ENCODE results near the gene NEK1. TPM values are rescaled to one million over a fixed set of nuclear protein-coding genes. Genes with fewer than 3 reads are reported as not detected.

NEK1 gene
- polyA plus RNA-seq, 4 donors: 2.7 to 8.1 (median 3.6) TPM

DNA sequence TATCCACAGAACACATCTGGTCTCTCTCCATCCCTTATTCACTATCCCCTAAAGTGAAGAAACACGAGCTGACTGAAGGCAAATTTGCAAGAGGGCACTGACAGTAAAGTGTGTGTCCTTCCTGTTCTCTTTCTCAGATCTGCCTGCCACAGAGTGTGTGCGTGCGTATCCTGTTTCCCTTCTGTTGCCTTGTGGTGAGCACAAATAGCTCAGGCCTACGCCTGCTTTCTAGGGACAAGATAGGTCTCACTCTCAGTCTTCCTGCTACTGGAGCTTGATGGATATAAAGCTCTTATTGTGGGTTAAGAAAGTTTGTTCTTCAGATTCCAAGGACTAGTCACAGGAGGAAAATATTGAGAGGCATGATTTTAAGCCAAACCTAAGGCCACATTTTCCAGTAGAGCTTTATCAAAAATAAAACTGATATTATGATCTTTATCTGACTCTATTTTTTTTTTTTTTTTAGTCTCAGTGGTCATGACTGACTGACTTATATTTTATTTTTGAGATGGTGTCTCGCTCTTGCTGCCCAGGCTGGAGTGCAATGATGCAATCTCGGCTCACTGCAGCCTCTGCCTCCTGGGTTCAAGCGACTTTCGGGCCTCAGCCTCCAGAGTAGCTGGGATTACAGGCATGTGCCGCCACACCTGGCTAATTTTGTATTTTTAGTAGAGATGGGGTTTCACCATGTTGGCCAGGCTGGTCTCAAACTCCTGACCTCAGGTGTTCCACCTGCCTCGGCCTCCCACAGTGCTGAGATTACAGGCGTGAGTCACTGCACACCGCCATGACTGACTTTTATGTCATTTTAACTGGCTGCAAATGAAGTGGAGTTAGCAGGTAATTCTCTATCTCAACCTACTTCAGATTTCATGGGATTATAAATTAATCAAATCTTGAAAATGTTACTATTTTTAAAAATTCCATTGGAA is 201.3 kb downstream of the NEK1 start:
- Histone ChIP-seq H3K4me3 (ENCODE audit: low read depth in 1 of 3, low read length in 3 of 3) (no peak overlapping the region), H3K36me3 (ENCODE audit: control insufficient read depth in 3 of 3, insufficient read depth in 2 of 3, low read depth in 1 of 3, low read length in 3 of 3) (no peaks in the 10 kb centered on the region), H3K27me3 (ENCODE audit: control insufficient read depth in 3 of 3, insufficient read depth in 3 of 3, low read length in 3 of 3) (no peaks in the 10 kb centered on the region), H3K9me3 (ENCODE audit: control insufficient read depth in 2 of 2, insufficient read depth in 1 of 2, low read depth in 1 of 2, low read length in 1 of 2) (no peaks in the 10 kb centered on the region), H3K27ac (ENCODE audit: low read depth in 1 of 3, low read length in 2 of 3) (no peak overlapping the region), H3K4me1 (ENCODE audit: control insufficient read depth in 3 of 3, insufficient read depth in 2 of 3, low read depth in 1 of 3, low read length in 2 of 3) (no peaks in the 10 kb centered on the region)
- WGBS, 3 donors: 78 to 92% (median 90%) methylated on average over 12 of the region's 12 CpGs
- no peak for FAIRE-seq
- peak; percentile 14 to 16 for DNase-seq

DNA sequence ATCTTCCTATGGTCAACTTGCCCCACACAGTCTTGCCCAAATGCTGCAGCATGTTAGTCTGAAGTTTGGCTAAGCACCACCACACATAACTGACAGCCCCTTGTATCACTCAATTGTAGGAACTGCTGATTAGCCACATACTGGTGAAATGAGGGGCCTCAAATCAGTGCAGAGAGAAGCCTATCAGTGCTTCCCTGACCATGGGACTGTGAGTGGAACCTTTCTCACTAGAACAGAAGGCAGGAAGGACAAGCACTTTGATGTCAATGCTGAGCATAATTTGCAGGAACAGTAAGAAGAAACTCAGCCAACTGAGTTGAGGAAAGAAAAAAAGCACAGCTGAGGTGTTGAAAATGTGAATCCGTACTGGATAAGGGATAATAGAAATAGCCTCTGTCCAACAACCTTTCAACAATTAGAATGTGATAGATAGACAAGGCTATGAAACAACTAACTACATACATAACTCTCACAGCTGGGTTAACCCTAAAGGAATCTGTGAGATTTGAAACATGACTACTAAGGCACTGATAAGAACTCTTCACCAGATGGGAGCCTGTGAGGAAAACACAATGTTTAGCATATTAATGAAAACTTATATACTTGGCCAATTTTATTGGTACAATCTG is 205.1 kb downstream of the NEK1 start:
- FAIRE-seq: no peak

DNA sequence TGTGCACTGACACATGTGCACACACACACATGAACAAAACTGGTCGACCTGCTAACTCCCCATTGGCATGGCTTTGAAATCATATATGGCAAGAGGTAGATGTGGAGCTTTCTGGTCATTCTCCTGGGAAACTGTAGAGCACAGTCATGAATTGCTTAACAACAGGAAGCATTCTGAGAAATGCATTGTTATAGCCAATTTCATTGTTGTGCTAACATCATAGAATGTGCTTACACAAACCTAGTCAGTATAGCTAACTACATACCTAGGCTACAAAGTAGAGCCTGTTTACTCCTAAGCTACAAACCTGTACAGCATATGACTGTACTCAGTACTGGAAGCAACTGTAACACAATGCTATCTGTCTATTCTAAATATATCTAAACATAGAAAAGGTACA is 207.4 kb downstream of the NEK1 start:
- H3K27ac ChIP-seq (ENCODE audit: low read depth in 1 of 3, low read length in 2 of 3): no peak overlapping the region
- H3K4me3 ChIP-seq (ENCODE audit: low read depth in 1 of 3, low read length in 3 of 3): no peak overlapping the region
- H3K36me3 ChIP-seq (ENCODE audit: control insufficient read depth in 3 of 3, insufficient read depth in 2 of 3, low read depth in 1 of 3, low read length in 3 of 3): peaks cover 0 to 5% (median 0%) of the 10 kb centered on the region in 3 donors
- no peaks in the 10 kb centered on the region for H3K27me3 ChIP-seq (ENCODE audit: control insufficient read depth in 3 of 3, insufficient read depth in 3 of 3, low read length in 3 of 3)
- DNase-seq (no peak), FAIRE-seq (no peak)
- no peaks in the 10 kb centered on the region for H3K9me3 ChIP-seq (ENCODE audit: control insufficient read depth in 2 of 2, insufficient read depth in 1 of 2, low read depth in 1 of 2, low read length in 1 of 2)
- WGBS, 3 donors: 68 to 74% (median 74%) methylated on average over 1 of the region's 1 CpG
- H3K4me1 ChIP-seq (ENCODE audit: control insufficient read depth in 3 of 3, insufficient read depth in 2 of 3, low read depth in 1 of 3, low read length in 2 of 3): no peaks in the 10 kb centered on the region

More for the DNA sequence above, 205.1 kb downstream of the NEK1 start:
- Histone ChIP-seq H3K9me3 (ENCODE audit: control insufficient read depth in 2 of 2, insufficient read depth in 1 of 2, low read depth in 1 of 2, low read length in 1 of 2) (no peaks in the 10 kb centered on the region), H3K4me1 (ENCODE audit: control insufficient read depth in 3 of 3, insufficient read depth in 2 of 3, low read depth in 1 of 3, low read length in 2 of 3) (no peaks in the 10 kb centered on the region), H3K36me3 (ENCODE audit: control insufficient read depth in 3 of 3, insufficient read depth in 2 of 3, low read depth in 1 of 3, low read length in 3 of 3) (peaks cover 0 to 5% (median 0%) of the 10 kb centered on the region in 3 donors), H3K27me3 (ENCODE audit: control insufficient read depth in 3 of 3, insufficient read depth in 3 of 3, low read length in 3 of 3) (no peaks in the 10 kb centered on the region), H3K4me3 (ENCODE audit: low read depth in 1 of 3, low read length in 3 of 3) (no peak overlapping the region), H3K27ac (ENCODE audit: low read depth in 1 of 3, low read length in 2 of 3) (no peak overlapping the region)
- WGBS, 3 donors: 90 to 96% (median 92%) methylated on average over 1 of the region's 1 CpG
- no peak for DNase-seq

DNA sequence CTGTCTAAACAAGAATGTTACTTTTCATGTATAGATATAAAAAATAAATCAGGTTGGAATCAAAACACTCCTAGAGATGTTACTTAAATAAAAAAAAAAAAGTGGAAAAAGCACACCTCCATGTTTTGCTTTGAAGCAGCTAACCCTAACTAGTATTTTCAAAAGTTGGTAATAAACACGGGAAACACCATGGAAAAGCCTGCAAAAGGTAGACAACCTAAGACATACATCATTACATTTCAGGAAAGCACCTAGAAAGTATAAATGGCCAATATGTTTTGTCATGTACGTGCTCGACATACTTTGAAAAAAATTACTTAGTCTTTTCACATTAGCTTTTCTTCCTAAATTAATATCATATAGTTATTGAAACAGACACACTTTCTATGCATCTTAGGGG is 211.6 kb downstream of the NEK1 start:
- WGBS, 3 donors: 60 to 74% (median 64%) methylated on average over 3 of the region's 3 CpGs
- H3K4me1 ChIP-seq (ENCODE audit: control insufficient read depth in 3 of 3, insufficient read depth in 2 of 3, low read depth in 1 of 3, low read length in 2 of 3): no peaks in the 10 kb centered on the region
- H3K9me3 ChIP-seq (ENCODE audit: control insufficient read depth in 2 of 2, insufficient read depth in 1 of 2, low read depth in 1 of 2, low read length in 1 of 2): no peaks in the 10 kb centered on the region
- no peaks in the 10 kb centered on the region for H3K27me3 ChIP-seq (ENCODE audit: control insufficient read depth in 3 of 3, insufficient read depth in 3 of 3, low read length in 3 of 3)
- peaks cover 0 to 17% (median 0%) of the 10 kb centered on the region in 3 donors for H3K36me3 ChIP-seq (ENCODE audit: control insufficient read depth in 3 of 3, insufficient read depth in 2 of 3, low read depth in 1 of 3, low read length in 3 of 3)
- FAIRE-seq (no peak), DNase-seq (no peak)
- no peak overlapping the region for H3K27ac ChIP-seq (ENCODE audit: low read depth in 1 of 3, low read length in 2 of 3)
- no peak overlapping the region for H3K4me3 ChIP-seq (ENCODE audit: low read depth in 1 of 3, low read length in 3 of 3)

DNA sequence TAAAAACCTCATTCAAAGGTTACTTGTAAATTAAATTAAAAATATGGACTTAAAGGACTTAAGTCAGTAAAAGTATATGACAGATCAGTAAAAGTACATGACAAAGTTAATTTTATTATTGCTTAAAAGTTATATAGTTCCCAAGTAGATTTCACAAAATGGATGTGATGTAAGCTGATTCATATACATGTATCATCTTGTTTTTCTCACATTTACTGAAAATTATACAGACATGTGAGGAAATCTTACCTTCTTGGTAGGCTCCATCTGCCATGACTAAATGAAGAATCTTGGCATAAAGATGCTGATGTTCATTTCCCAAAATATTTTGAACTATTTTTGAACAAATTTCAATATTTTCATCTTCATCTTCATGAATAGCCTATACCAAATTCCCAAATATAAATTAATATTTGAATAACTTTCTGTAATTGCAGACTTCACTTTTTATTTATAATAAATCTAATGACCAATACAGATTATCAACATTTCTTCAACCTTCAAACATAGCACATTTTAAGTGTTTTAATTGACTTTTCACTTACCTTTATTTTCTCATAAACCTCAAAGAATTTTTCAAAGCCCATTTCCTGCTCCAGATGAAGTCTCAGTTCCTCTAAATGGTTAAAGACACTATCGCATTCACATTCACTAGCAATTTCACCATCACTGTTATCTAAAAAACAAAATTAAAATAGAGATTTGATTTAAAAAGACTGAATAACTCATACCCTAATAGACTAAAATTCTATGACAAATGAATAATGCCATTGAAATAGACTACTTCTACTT is 212.2 kb downstream of the NEK1 start:
- no peak for DNase-seq
- 92 to 98% (median 97%) methylated on average over 1 of the region's 1 CpG for WGBS, 3 donors
- Histone ChIP-seq H3K4me1 (ENCODE audit: control insufficient read depth in 3 of 3, insufficient read depth in 2 of 3, low read depth in 1 of 3, low read length in 2 of 3) (no peaks in the 10 kb centered on the region), H3K27me3 (ENCODE audit: control insufficient read depth in 3 of 3, insufficient read depth in 3 of 3, low read length in 3 of 3) (no peaks in the 10 kb centered on the region), H3K36me3 (ENCODE audit: control insufficient read depth in 3 of 3, insufficient read depth in 2 of 3, low read depth in 1 of 3, low read length in 3 of 3) (peaks cover 0 to 13% (median 0%) of the 10 kb centered on the region in 3 donors), H3K4me3 (ENCODE audit: low read depth in 1 of 3, low read length in 3 of 3) (no peak overlapping the region), H3K27ac (ENCODE audit: low read depth in 1 of 3, low read length in 2 of 3) (no peak overlapping the region), H3K9me3 (ENCODE audit: control insufficient read depth in 2 of 2, insufficient read depth in 1 of 2, low read depth in 1 of 2, low read length in 1 of 2) (no peaks in the 10 kb centered on the region)
- FAIRE-seq: no peak

DNA sequence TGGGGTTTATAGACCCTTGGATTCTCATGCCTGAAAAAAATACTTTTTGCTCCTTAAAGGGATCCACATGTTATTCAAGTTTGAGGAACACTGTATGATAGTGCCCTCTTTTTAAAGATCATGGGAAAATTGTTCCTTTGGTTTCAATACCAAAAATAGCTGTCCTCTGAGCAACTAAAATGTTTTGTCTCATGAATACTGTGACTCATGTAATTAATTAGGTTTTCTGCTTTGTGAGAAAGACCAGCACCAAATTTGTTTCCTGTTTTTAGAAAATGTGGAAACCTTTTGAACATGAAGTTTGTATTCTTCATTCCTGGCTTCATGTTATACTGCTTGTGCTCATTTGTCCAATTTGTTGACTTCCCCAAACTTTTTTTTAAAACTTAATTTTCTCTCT is 214.1 kb downstream of the NEK1 start:
- H3K4me1 ChIP-seq (ENCODE audit: control insufficient read depth in 3 of 3, insufficient read depth in 2 of 3, low read depth in 1 of 3, low read length in 2 of 3): no peaks in the 10 kb centered on the region
- FAIRE-seq (no peak), DNase-seq (no peak)
- no peaks in the 10 kb centered on the region for H3K9me3 ChIP-seq (ENCODE audit: control insufficient read depth in 2 of 2, insufficient read depth in 1 of 2, low read depth in 1 of 2, low read length in 1 of 2)
- H3K27me3 ChIP-seq (ENCODE audit: control insufficient read depth in 3 of 3, insufficient read depth in 3 of 3, low read length in 3 of 3): no peaks in the 10 kb centered on the region
- no peak overlapping the region for H3K27ac ChIP-seq (ENCODE audit: low read depth in 1 of 3, low read length in 2 of 3)
- no peak overlapping the region for H3K4me3 ChIP-seq (ENCODE audit: low read depth in 1 of 3, low read length in 3 of 3)
- H3K36me3 ChIP-seq (ENCODE audit: control insufficient read depth in 3 of 3, insufficient read depth in 2 of 3, low read depth in 1 of 3, low read length in 3 of 3): peaks cover 0 to 13% (median 0%) of the 10 kb centered on the region in 3 donors

DNA sequence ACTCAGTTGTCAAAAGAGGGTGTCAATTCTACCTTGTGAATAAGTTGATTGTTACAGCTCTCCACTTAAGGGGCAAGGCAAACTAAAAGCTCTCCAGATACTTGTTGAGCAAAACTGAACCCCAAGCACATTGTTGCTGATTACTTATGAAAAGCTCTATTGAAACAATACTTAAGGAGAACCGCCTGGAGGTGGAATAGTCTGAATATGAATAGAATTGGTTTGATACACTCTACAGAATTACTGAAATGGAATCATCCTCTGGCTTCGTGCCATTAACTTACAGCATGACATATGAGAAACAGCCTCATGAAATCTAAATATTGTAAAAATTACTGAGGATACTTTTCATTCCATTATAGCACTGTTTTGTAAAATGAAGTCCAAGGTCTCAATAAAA is 214.6 kb downstream of the NEK1 start:
- H3K36me3 ChIP-seq (ENCODE audit: control insufficient read depth in 3 of 3, insufficient read depth in 2 of 3, low read depth in 1 of 3, low read length in 3 of 3): peaks cover 0 to 13% (median 0%) of the 10 kb centered on the region in 3 donors
- H3K4me3 ChIP-seq (ENCODE audit: low read depth in 1 of 3, low read length in 3 of 3): no peak overlapping the region
- no peak overlapping the region for H3K27ac ChIP-seq (ENCODE audit: low read depth in 1 of 3, low read length in 2 of 3)
- no peaks in the 10 kb centered on the region for H3K4me1 ChIP-seq (ENCODE audit: control insufficient read depth in 3 of 3, insufficient read depth in 2 of 3, low read depth in 1 of 3, low read length in 2 of 3)
- WGBS, 3 donors: 79 to 94% (median 90%) methylated on average over 2 of the region's 2 CpGs
- no peak for FAIRE-seq
- H3K27me3 ChIP-seq (ENCODE audit: control insufficient read depth in 3 of 3, insufficient read depth in 3 of 3, low read length in 3 of 3): no peaks in the 10 kb centered on the region
- no peaks in the 10 kb centered on the region for H3K9me3 ChIP-seq (ENCODE audit: control insufficient read depth in 2 of 2, insufficient read depth in 1 of 2, low read depth in 1 of 2, low read length in 1 of 2)
- no peak for DNase-seq

DNA sequence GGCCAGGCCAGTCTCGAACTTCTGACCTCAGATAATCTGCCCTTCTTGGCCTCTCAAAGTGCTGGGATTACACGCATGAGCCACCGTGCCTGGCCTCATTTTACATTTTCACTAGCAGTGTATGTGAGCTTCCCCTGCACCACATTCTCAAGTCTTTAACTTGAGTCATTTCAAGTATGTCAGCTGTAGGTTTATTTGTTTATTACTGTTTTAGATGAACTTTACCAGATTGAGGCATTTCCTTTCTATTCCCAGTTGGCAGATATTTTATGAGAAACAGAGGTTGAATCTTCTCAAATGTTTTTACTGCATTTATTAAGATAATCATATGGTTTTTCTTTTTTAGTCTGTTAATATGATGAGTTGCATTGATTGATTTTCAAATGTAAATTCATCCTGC is 227.0 kb downstream of the NEK1 start:
- 61 to 75% (median 73%) methylated on average over 3 of the region's 3 CpGs for WGBS, 3 donors
- FAIRE-seq: no peak

More for the DNA sequence above, 227.0 kb downstream of the NEK1 start:
- Histone ChIP-seq H3K36me3 (ENCODE audit: control insufficient read depth in 3 of 3, insufficient read depth in 2 of 3, low read depth in 1 of 3, low read length in 3 of 3) (no peaks in the 10 kb centered on the region), H3K9me3 (ENCODE audit: control insufficient read depth in 2 of 2, insufficient read depth in 1 of 2, low read depth in 1 of 2, low read length in 1 of 2) (no peaks in the 10 kb centered on the region), H3K4me1 (ENCODE audit: control insufficient read depth in 3 of 3, insufficient read depth in 2 of 3, low read depth in 1 of 3, low read length in 2 of 3) (no peaks in the 10 kb centered on the region), H3K27me3 (ENCODE audit: control insufficient read depth in 3 of 3, insufficient read depth in 3 of 3, low read length in 3 of 3) (no peaks in the 10 kb centered on the region), H3K27ac (ENCODE audit: low read depth in 1 of 3, low read length in 2 of 3) (no peak overlapping the region), H3K4me3 (ENCODE audit: low read depth in 1 of 3, low read length in 3 of 3) (no peak overlapping the region)
- no peak for DNase-seq
